Measurements from ENCODE around the gene DDX3X.

Gene DDX3X

GRCh38 chrX:41327341-41327740 is 6.6 kb upstream of the DDX3X start:
- H3K79me2 ChIP-seq (ENCODE audit: control insufficient read depth, low read length) = peaks cover 10% of the 10 kb centered on the region
- peaks cover 25% of the 10 kb centered on the region for H3K4me1 ChIP-seq (ENCODE audit: control insufficient read depth, low read length)
- H3K4me3 ChIP-seq (ENCODE audit: low read length) = no peak overlapping the region
- H3K9me3 ChIP-seq (ENCODE audit: control insufficient read depth, insufficient read depth, low read length) = no peaks in the 10 kb centered on the region
- no peak overlapping the region for H3K4me2 ChIP-seq (ENCODE audit: low read length)
- no peaks in the 10 kb centered on the region for H3K36me3 ChIP-seq (ENCODE audit: control insufficient read depth, low read length)
- H3K27me3 ChIP-seq (ENCODE audit: control insufficient read depth, low read length) = no peaks in the 10 kb centered on the region
- no peaks in the 10 kb centered on the region for H3K9me2 ChIP-seq (replicated peaks; ENCODE audit: control insufficient read depth, low read length)
- TF ChIP-seq CTCF (IDR thresholded peaks at IDR 0.05; ENCODE audit: low read depth, low read length, poor library complexity, severe bottlenecking) (no peak), EZH2phosphoT487 (IDR thresholded peaks at IDR 0.05; ENCODE audit: borderline replicate concordance, low read length) (no peak)
- peaks cover 7% of the 10 kb centered on the region for H3F3A ChIP-seq (ENCODE audit: control insufficient read depth, insufficient read depth)
- no peaks in the 10 kb centered on the region for H4K20me1 ChIP-seq (ENCODE audit: control insufficient read depth, insufficient read depth, low read depth, low read length)
- H3K27ac ChIP-seq (ENCODE audit: low read depth, low read length) = no peak overlapping the region

- no peak overlapping the region for H3K4me2 ChIP-seq (ENCODE audit: low read length)
- H3K27ac ChIP-seq (ENCODE audit: low read depth, low read length) = no peak overlapping the region
- H3K9me3 ChIP-seq (ENCODE audit: control insufficient read depth, insufficient read depth, low read length) = no peaks in the 10 kb centered on the region
- peaks cover 13% of the 10 kb centered on the region for H3F3A ChIP-seq (ENCODE audit: control insufficient read depth, insufficient read depth)
- H3K27me3 ChIP-seq (ENCODE audit: control insufficient read depth, low read length) = no peaks in the 10 kb centered on the region
- H3K4me1 ChIP-seq (ENCODE audit: control insufficient read depth, low read length) = peaks cover 31% of the 10 kb centered on the region
- H3K36me3 ChIP-seq (ENCODE audit: control insufficient read depth, low read length) = peaks cover 1% of the 10 kb centered on the region
- peaks cover 17% of the 10 kb centered on the region for H3K79me2 ChIP-seq (ENCODE audit: control insufficient read depth, low read length)
- H3K4me3 ChIP-seq (ENCODE audit: low read length) = no peak overlapping the region
- TF ChIP-seq EZH2phosphoT487 (IDR thresholded peaks at IDR 0.05; ENCODE audit: borderline replicate concordance, low read length) (no peak), CTCF (IDR thresholded peaks at IDR 0.05; ENCODE audit: low read depth, low read length, poor library complexity, severe bottlenecking) (no peak)
- H3K9me2 ChIP-seq (replicated peaks; ENCODE audit: control insufficient read depth, low read length) = no peaks in the 10 kb centered on the region
- no peaks in the 10 kb centered on the region for H4K20me1 ChIP-seq (ENCODE audit: control insufficient read depth, insufficient read depth, low read depth, low read length)
Measured at GRCh38 chrX:41329101-41329500, 4.9 kb upstream of the DDX3X start.

- no peaks in the 10 kb centered on the region for H3K9me2 ChIP-seq (replicated peaks; ENCODE audit: control insufficient read depth, low read length)
- peak overlapping the region; percentile 97 for H3K4me2 ChIP-seq (ENCODE audit: low read length)
- H3K36me3 ChIP-seq (ENCODE audit: control insufficient read depth, low read length) = peaks cover 29% of the 10 kb centered on the region
- H3K4me3 ChIP-seq (ENCODE audit: low read length) = peak overlapping the region; percentile 96
- H3K4me1 ChIP-seq (ENCODE audit: control insufficient read depth, low read length) = peaks cover 45% of the 10 kb centered on the region
- no peaks in the 10 kb centered on the region for H3K9me3 ChIP-seq (ENCODE audit: control insufficient read depth, insufficient read depth, low read length)
- peaks cover 18% of the 10 kb centered on the region for H4K20me1 ChIP-seq (ENCODE audit: control insufficient read depth, insufficient read depth, low read depth, low read length)
- no peaks in the 10 kb centered on the region for H3K27me3 ChIP-seq (ENCODE audit: control insufficient read depth, low read length)
- TF ChIP-seq EZH2phosphoT487 (IDR thresholded peaks at IDR 0.05; ENCODE audit: borderline replicate concordance, low read length) (no peak), CTCF (IDR thresholded peaks at IDR 0.05; ENCODE audit: low read depth, low read length, poor library complexity, severe bottlenecking) (no peak)
- peaks cover 46% of the 10 kb centered on the region for H3K79me2 ChIP-seq (ENCODE audit: control insufficient read depth, low read length)
- peaks cover 13% of the 10 kb centered on the region for H3F3A ChIP-seq (ENCODE audit: control insufficient read depth, insufficient read depth)
- peak overlapping the region; percentile 98 for H3K27ac ChIP-seq (ENCODE audit: low read depth, low read length)
Measured at GRCh38 chrX:41332005-41332404, 2.0 kb upstream of the DDX3X start.
